ENCODE measurements around the gene LRRC45.
"Not testable (repeated sequence)": the region's sequence is repeated elsewhere in the genome, so short reads cannot be mapped to it uniquely, and the experiment has no call there.

LRRC45 gene

DNA sequence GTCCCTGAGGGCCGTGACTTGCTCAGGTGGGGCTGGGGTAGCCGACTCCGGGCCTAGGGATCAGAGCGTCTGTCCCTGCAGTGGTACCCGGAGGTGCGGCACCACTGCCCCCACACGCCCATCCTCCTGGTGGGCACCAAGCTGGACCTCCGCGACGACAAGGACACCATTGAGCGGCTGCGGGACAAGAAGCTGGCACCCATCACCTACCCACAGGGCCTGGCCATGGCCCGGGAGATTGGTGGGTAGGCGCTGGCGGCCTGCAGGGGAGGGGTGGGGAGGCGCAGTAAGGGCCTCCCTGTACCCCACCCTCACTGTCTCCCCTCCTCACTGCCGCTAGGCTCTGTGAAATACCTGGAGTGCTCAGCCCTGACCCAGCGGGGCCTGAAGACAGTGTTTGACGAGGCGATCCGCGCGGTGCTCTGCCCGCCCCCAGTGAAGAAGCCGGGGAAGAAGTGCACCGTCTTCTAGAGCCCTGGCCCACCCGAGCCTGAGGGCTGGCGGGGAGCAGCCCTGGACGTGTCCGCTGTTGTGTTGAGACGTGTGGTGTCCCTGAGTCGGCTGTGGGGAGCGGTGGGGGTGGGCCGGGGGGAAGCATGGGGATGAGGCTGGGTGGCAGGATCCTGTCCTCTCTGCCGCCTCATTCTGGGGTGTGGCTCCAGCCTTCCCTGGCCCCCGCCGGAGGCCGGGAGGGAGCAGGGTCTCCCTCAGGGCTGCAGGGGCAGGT is 10.4 kb downstream of the LRRC45 start:
- Histone ChIP-seq H3K9me3 (ENCODE audit: control insufficient read depth in 5 of 5, low read length in 5 of 5) (no peaks in the 10 kb centered on the region), H3K27ac (ENCODE audit: low read depth, low read length) (no peak overlapping the region), H3K4me3 (ENCODE audit: low read depth in 1 of 5, low read length in 5 of 5) (no peak overlapping the region), H3K9ac (ENCODE audit: low read length in 5 of 5) (no peak overlapping the region), H3K27me3 (ENCODE audit: control insufficient read depth in 5 of 5, insufficient read depth in 4 of 5, low read length in 5 of 5) (peaks cover 0 to 7% (median 0%) of the 10 kb centered on the region in 5 donors), H3K36me3 (ENCODE audit: control insufficient read depth in 5 of 5, insufficient read depth in 5 of 5, low read length in 5 of 5) (peaks cover 0 to 3% (median under 1%) of the 10 kb centered on the region in 5 donors), H3K4me1 (ENCODE audit: control insufficient read depth in 5 of 5, insufficient read depth in 5 of 5, low read length in 5 of 5) (peaks cover 4 to 52% (median 47%) of the 10 kb centered on the region in 5 donors)

DNA sequence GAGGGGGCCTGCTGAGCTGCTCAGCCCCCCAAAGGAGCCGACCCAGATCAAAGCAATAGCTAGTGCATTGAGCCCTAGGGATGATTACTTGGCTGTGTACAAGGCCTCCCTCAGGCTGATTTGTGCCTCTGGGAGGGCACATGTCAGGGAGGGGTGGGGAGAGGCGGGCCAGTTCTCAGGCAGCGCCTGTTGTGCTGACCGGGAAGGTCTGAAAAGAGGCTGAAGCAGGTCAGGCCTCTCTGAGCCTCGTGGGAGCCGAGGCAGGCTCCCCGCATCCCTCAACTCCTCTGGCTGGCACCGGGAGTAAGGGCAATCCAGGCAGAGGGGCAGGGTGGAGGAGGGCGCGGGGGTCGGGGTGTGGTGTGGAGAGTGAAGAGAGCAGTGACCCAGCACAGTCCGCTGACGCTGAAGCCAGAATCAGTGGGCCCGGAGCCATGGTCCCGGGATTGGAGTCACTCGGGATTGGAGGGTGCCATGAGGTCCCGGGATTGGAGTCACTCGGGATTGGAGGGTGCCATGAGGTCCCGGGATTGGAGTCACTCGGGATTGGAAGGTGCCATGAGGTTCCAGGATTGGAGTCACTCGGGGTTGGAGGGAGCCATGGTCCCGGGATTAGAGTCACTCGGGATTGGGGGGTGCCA is 11.4 kb downstream of the LRRC45 start:
- Histone ChIP-seq H3K4me3 (ENCODE audit: low read depth in 1 of 5, low read length in 5 of 5) (no peak overlapping the region), H3K9me3 (ENCODE audit: control insufficient read depth in 5 of 5, low read length in 5 of 5) (no peaks in the 10 kb centered on the region), H3K4me1 (ENCODE audit: control insufficient read depth in 5 of 5, insufficient read depth in 5 of 5, low read length in 5 of 5) (peaks cover 4 to 55% (median 47%) of the 10 kb centered on the region in 5 donors), H3K27ac (ENCODE audit: low read depth, low read length) (no peak overlapping the region), H3K9ac (ENCODE audit: low read length in 5 of 5) (no peak overlapping the region), H3K36me3 (ENCODE audit: control insufficient read depth in 5 of 5, insufficient read depth in 5 of 5, low read length in 5 of 5) (peaks cover 0 to 3% (median 0%) of the 10 kb centered on the region in 5 donors), H3K27me3 (ENCODE audit: control insufficient read depth in 5 of 5, insufficient read depth in 4 of 5, low read length in 5 of 5) (peaks cover 0 to 7% (median 0%) of the 10 kb centered on the region in 5 donors)

DNA sequence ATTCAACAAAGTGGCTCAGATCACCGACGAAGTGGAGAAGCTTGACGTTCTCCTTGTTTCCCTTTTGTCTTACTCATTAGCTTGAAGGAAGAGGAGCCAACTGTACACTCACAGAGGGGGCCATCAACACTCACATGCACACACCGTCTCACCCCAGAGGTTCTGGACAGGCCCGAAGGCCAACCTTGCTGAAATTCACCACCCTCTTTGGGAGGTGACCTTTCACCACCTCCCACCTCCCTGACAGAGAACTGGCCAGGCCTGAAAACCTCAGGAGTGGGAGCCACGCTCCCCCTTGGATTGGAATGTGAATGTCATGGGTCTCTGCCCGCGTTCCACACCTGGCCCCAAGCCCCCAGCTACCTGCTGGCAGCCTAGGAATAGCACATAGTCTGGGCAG is 12.4 kb downstream of the LRRC45 start:
- Histone ChIP-seq H3K9ac (ENCODE audit: low read length in 5 of 5) (peak overlapping the region in 1 of 5 donors; percentile 41), H3K36me3 (ENCODE audit: control insufficient read depth in 5 of 5, insufficient read depth in 5 of 5, low read length in 5 of 5) (peaks cover 0 to 3% (median 0%) of the 10 kb centered on the region in 5 donors), H3K4me1 (ENCODE audit: control insufficient read depth in 5 of 5, insufficient read depth in 5 of 5, low read length in 5 of 5) (peaks cover 4 to 46% (median 41%) of the 10 kb centered on the region in 5 donors), H3K27me3 (ENCODE audit: control insufficient read depth in 5 of 5, insufficient read depth in 4 of 5, low read length in 5 of 5) (peaks cover 0 to 7% (median 0%) of the 10 kb centered on the region in 5 donors), H3K9me3 (ENCODE audit: control insufficient read depth in 5 of 5, low read length in 5 of 5) (no peaks in the 10 kb centered on the region), H3K27ac (ENCODE audit: low read depth, low read length) (no peak overlapping the region), H3K4me3 (ENCODE audit: low read depth in 1 of 5, low read length in 5 of 5) (no peak overlapping the region)

DNA sequence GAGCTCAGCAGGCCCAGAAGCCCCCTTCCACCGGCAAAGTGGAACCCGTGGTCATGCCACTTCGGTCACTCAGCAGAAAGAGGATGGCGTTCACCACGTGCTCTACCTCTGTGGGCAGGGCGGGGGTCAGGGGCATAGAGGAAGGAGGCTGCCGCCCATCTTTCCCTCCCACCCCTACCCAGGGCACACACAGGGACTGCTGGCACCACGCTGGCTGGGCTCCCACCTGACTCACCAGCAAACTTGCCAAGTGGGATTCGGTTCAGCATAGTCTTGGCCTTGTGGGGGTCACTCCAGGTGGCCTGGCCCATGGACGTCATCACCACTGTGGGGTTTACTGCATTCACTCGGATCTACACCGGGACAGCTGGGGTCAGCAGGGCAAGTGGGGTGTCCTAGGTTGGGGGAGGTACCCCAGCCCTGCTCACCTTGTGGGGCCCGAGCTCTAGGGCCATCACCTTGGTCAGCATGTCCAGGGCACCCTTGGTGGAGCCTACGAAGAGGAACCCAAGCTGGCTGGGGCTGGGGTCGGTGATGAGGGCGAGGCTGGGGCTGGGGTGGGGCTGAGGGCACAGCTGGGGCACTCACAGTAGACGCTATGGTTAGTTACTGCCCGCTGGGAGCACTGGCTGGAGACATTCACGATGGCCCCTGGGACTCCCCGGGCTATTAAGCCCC is 13.0 kb downstream of the LRRC45 start:
- peaks cover 4 to 40% (median 34%) of the 10 kb centered on the region in 5 donors for H3K4me1 ChIP-seq (ENCODE audit: control insufficient read depth in 5 of 5, insufficient read depth in 5 of 5, low read length in 5 of 5)
- H3K27ac ChIP-seq (ENCODE audit: low read depth, low read length): no peak overlapping the region
- H3K4me3 ChIP-seq (ENCODE audit: low read depth in 1 of 5, low read length in 5 of 5): peak overlapping the region in 4 of 5 donors; percentile 45 to 70 (median 66)
- H3K36me3 ChIP-seq (ENCODE audit: control insufficient read depth in 5 of 5, insufficient read depth in 5 of 5, low read length in 5 of 5): peaks cover 0 to 3% (median 0%) of the 10 kb centered on the region in 5 donors
- no peaks in the 10 kb centered on the region for H3K9me3 ChIP-seq (ENCODE audit: control insufficient read depth in 5 of 5, low read length in 5 of 5)
- H3K27me3 ChIP-seq (ENCODE audit: control insufficient read depth in 5 of 5, insufficient read depth in 4 of 5, low read length in 5 of 5): peaks cover 0 to 7% (median 0%) of the 10 kb centered on the region in 5 donors
- peak overlapping the region in 3 of 5 donors; percentile 70 to 91 (median 73) for H3K9ac ChIP-seq (ENCODE audit: low read length in 5 of 5)

DNA sequence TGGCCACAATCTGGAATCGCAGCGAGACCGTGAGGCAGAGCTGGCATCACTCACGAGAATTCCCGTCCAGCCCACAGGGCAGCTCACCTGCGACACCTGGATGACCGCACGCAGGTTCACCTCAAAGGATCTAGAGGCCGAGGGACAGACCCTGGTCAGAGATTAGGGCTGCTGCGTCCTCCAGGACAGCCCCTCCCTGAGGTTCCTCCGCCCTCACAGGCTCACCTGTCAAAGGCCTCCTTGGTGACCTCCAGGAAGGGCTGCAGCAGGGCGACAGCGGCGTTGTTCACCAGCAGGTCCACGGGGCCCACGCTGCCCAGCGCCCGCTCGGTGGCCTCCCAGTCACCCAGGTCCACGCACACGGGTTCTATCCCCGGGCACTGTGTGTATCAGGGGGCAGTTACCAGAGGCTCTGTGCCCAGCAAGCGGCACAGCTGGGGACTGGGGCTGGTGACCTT is 13.6 kb downstream of the LRRC45 start:
- Histone ChIP-seq H3K36me3 (ENCODE audit: control insufficient read depth in 5 of 5, insufficient read depth in 5 of 5, low read length in 5 of 5) (peaks cover 0 to 3% (median 0%) of the 10 kb centered on the region in 5 donors), H3K4me3 (ENCODE audit: low read depth in 1 of 5, low read length in 5 of 5) (peak overlapping the region; percentile 45 to 70 (median 67)), H3K9me3 (ENCODE audit: control insufficient read depth in 5 of 5, low read length in 5 of 5) (no peaks in the 10 kb centered on the region), H3K27me3 (ENCODE audit: control insufficient read depth in 5 of 5, insufficient read depth in 4 of 5, low read length in 5 of 5) (peaks cover 0 to 7% (median 0%) of the 10 kb centered on the region in 5 donors), H3K27ac (ENCODE audit: low read depth, low read length) (peak overlapping the region; percentile 57), H3K9ac (ENCODE audit: low read length in 5 of 5) (peak overlapping the region in 4 of 5 donors; percentile 70 to 91 (median 78)), H3K4me1 (ENCODE audit: control insufficient read depth in 5 of 5, insufficient read depth in 5 of 5, low read length in 5 of 5) (peaks cover 4 to 39% (median 32%) of the 10 kb centered on the region in 5 donors)

DNA sequence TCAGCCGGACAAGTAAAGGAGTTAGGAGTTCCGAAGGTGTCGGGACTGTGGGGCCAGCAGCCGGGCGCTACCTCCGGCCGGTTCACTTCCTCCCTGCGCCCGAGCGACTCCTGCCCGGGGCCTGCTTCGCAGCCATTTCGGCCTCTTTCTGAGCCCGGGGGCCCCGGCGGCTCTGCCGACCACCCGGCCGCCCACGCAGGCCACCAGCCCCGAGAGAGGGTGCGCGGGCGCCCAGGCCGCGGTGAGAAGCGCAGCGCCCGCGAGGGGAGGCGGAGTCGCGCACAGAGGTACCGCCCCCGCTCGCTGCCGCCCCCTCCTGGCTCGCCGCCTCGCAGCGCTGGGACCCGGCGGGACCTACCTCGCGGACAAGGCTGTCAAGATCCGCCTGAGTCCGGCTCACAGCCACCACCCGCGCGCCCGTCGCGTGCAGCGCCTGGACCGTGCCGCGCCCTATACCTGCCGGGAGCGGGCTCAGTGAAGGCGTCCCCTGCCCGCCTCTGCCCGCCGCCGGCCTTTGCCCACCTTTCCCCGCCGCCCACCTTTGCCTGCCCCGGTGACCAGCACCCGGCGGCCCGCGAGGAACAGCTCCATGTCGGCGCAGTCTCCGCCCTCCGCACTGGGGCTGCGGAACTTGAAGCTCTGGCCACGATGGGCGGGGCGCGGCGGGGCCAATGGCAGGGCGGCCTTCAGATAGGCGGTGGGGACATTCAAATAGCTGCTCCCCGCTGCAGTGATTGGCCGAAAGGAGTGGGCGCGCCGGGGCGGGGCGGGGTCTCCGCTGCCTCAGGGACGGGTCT is 14.2 kb downstream of the LRRC45 start, which contains the start of gene DCXR:
Gene DCXR (minus strand): TSS at position 606 of the 797 bp plus-strand sequence. CDS start 15 bp downstream, at position 591.
- Histone ChIP-seq H3K4me3 (ENCODE audit: low read depth in 1 of 5, low read length in 5 of 5) (peak within 1 kb of the TSS; percentile 62 to 70 (median 67)), H3K27me3 (ENCODE audit: control insufficient read depth in 5 of 5, insufficient read depth in 4 of 5, low read length in 5 of 5) (peaks cover 0 to 3% (median 0%) of the 10 kb centered on the region in 5 donors), H3K9me3 (ENCODE audit: control insufficient read depth in 5 of 5, low read length in 5 of 5) (no peaks in the 10 kb centered on the region), H3K4me1 (ENCODE audit: control insufficient read depth in 5 of 5, insufficient read depth in 5 of 5, low read length in 5 of 5) (peaks cover 4 to 34% (median 27%) of the 10 kb centered on the region in 5 donors), H3K27ac (ENCODE audit: low read depth, low read length) (peak within 1 kb of the TSS; percentile 57), H3K36me3 (ENCODE audit: control insufficient read depth in 5 of 5, insufficient read depth in 5 of 5, low read length in 5 of 5) (peaks cover 0 to 3% (median 0%) of the 10 kb centered on the region in 5 donors), H3K9ac (ENCODE audit: low read length in 5 of 5) (peak within 1 kb of the TSS in 4 of 5 donors; percentile 70 to 91 (median 78))

DNA sequence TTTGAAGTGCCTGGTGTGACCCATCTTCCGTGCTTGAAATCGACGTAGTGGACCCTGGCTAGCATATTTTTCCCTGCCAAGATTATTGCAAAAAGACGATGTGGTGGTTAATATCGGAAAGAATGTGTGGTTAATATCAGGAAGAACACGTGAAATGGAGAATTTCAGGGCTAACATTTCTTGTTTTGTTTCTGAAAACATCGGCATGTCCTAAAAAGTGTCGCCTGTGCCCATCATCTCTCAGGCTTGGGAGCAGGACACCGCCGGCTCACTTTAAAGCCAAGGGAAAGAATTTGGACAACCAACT is 14.7 kb downstream of the LRRC45 start:
- Histone ChIP-seq H3K9me3 (ENCODE audit: control insufficient read depth in 5 of 5, low read length in 5 of 5) (no peaks in the 10 kb centered on the region), H3K27ac (ENCODE audit: low read depth, low read length) (peak overlapping the region; percentile 40), H3K9ac (ENCODE audit: low read length in 5 of 5) (peak overlapping the region in 2 of 5 donors; percentile 14 to 48), H3K4me1 (ENCODE audit: control insufficient read depth in 5 of 5, insufficient read depth in 5 of 5, low read length in 5 of 5) (peaks cover 4 to 29% (median 24%) of the 10 kb centered on the region in 5 donors), H3K27me3 (ENCODE audit: control insufficient read depth in 5 of 5, insufficient read depth in 4 of 5, low read length in 5 of 5) (no peaks in the 10 kb centered on the region), H3K4me3 (ENCODE audit: low read depth in 1 of 5, low read length in 5 of 5) (peak overlapping the region; percentile 53 to 69 (median 65)), H3K36me3 (ENCODE audit: control insufficient read depth in 5 of 5, insufficient read depth in 5 of 5, low read length in 5 of 5) (peaks cover 0 to 3% (median 0%) of the 10 kb centered on the region in 5 donors)

DNA sequence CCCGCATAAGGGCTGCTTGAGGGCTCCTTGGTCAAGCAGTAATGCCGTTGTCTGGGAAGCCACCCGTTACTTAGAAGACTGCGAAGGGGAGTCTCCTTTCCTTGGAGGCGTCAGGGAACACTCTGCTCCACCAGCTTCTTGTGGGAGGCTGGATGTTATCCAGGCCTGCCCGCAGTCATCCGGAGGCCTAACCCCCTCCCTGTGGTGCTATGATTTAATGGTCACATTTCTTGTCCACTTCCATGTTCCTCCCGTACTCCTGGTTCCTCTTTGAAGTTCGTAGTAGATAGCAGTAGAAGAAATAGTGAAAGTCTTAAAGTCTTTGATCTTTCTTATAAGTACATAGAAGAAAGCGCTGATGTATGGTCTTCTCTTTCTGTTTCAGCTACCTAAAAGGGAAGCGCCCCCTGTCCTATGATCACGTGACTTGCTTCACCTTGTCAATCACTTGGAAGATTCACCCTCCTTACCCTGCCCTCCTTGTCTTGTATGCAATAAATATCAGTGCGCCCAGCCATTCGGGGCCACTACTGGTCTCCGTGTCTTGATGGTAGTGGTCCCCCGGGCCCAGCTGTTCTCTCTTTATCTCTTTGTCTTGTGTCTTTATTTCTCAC is 15.8 kb downstream of the LRRC45 start:
- not testable (repeated sequence) for H3K9ac ChIP-seq (ENCODE audit: low read length in 5 of 5); H3K9me3 ChIP-seq (ENCODE audit: control insufficient read depth in 5 of 5, low read length in 5 of 5); H3K27me3 ChIP-seq (ENCODE audit: control insufficient read depth in 5 of 5, insufficient read depth in 4 of 5, low read length in 5 of 5); H3K27ac ChIP-seq (ENCODE audit: low read depth, low read length); H3K36me3 ChIP-seq (ENCODE audit: control insufficient read depth in 5 of 5, insufficient read depth in 5 of 5, low read length in 5 of 5); H3K4me3 ChIP-seq (ENCODE audit: low read depth in 1 of 5, low read length in 5 of 5)
- H3K4me1 ChIP-seq (ENCODE audit: control insufficient read depth in 5 of 5, insufficient read depth in 5 of 5, low read length in 5 of 5): peaks cover 4 to 29% (median 24%) of the 10 kb centered on the region in 5 donors

Measured in subcutaneous abdominal adipose tissue (tissue), 5 donors.